Measurements from ENCODE around the gene RPL10.

Gene RPL10

DNA sequence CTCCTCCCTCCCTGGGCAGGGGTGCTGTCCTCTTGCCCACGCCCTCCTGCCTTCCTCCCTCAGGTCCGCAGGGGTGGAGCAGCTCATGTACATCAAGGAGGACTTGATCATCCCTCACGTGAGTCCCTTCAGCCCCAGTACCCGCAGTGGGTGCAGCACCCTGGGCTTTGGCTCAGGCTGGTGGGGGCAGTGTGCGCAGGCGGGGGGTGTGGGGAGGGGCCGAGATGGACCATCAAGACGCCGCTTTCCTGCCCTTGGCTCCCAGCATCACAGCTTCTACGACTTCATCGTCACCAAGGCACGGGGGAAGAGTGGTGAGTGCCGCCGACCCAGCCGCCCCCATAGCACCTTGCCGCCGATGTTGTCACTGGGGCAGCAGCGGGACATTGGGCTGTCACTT is 51.4 kb downstream of the RPL10 start:
- DNase-seq (ENCODE audit: low spot score), result no peak

DNA sequence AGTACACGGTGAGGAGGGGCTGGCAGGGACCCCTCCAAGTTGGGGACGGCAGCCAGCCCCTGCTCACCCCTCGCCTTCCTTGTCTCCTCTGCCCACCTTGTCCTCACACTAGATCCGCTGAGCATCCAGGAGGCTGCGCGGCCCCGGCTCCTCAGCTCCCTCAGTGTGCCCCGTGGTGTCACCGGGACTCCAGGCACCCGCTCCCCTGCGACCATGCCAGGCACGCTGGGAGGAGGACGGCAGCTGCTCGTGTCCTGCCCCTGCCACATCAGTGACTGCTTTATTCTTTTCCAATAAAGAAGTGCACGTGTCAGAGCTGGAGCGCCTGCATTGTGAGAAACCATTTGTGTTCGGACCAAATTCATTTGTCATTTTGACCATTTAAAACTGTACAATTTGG is 52.1 kb downstream of the RPL10 start:
- DNase-seq (ENCODE audit: low spot score), result no peak
